Upper lobe of left lung (tissue), 6 donors: Measurements from ENCODE around the gene HMCES. TPM values are rescaled to one million over a fixed set of nuclear protein-coding genes. Genes with fewer than 3 reads are reported as not detected.

Experiments
- ATAC-seq, 2 donors: fragments of 200-7000 bp; cut with Tn5 transposase; one replicate each; pipeline ENCODE4 v1.9.1; 2022; ENCODE audit warnings: mild to moderate bottlenecking in 2 of 2, moderate library complexity in 2 of 2; ENCODE audit not compliant: low FRiP score in 2 of 2
- DNase-seq, 2 donors: peaks; one replicate each; pipeline ENCODE4 v3.0.0-alpha.2; 2019 to 2020
- H3K27ac ChIP-seq, 4 donors: fragments of 200-600 bp; sonication (generic); one replicate each; pipeline ENCODE4 v1.5.1; 2016 to 2019
- H3K27me3 ChIP-seq, 4 donors: fragments of 200-600 bp; sonication (generic); one replicate each; pipeline ENCODE4 v1.5.1; 2017 to 2019
- H3K36me3 ChIP-seq, 4 donors: fragments of 200-600 bp; sonication (generic); one replicate each; pipeline ENCODE4 v1.5.1; 2016 to 2019
- H3K4me1 ChIP-seq, 4 donors: fragments of 200-600 bp; sonication (generic); one replicate each; pipeline ENCODE4 v1.5.1; 2018 to 2019
- H3K4me3 ChIP-seq, 4 donors: fragments of 200-600 bp; sonication (generic); one replicate each; pipeline ENCODE4 v1.5.1; 2017 to 2019; ENCODE audit warnings: mild to moderate bottlenecking in 2 of 4, moderate library complexity in 1 of 4
- H3K9me3 ChIP-seq, 4 donors: fragments of 200-600 bp; sonication (generic); one replicate each; pipeline ENCODE4 v1.5.1; 2018 to 2019
- CTCF ChIP-seq, 6 experiments: fragments of 450-650 bp in 4 of 6; fragments of 200-600 bp in 2 of 6; sonication (generic) in 2 of 6; IDR thresholded peaks; one replicate each; pipeline ENCODE4 v1.5.1; 2016 to 2019; ENCODE audit warnings: antibody characterized with exemption in 6 of 6
- EP300 ChIP-seq, 4 donors: sonication (generic); formaldehyde crosslinking; IDR thresholded peaks; one replicate each; pipeline ENCODE4 v1.5.1; 2017; ENCODE audit warnings: antibody characterized with exemption in 4 of 4, control low read depth in 2 of 4
- POLR2A ChIP-seq, 4 donors: fragments of 450-650 bp; IDR thresholded peaks; one replicate each; pipeline ENCODE4 v1.5.1; 2016 to 2017; ENCODE audit warnings: antibody characterized with exemption in 4 of 4, mild to moderate bottlenecking in 2 of 4
- POLR2AphosphoS5 ChIP-seq, 2 donors: sonication (generic); formaldehyde crosslinking; IDR thresholded peaks; one replicate each; pipeline ENCODE4 v1.5.1; 2017; ENCODE audit warnings: antibody characterized with exemption in 2 of 2
- WGBS, 2 donors: methylation state at CpG; one replicate each; pipeline ENCODE4 v1.1.5; 2017 to 2018; 5-methylcytosine and 5-hydroxymethylcytosine counted together
- total RNA-seq, 6 donors: library from RNA; depleted of rRNA in 4 of 6; stranded (reverse); fragments of >200 nt in 4 of 6; gene quantifications; one replicate each; pipeline versions ENCODE4 v1.1.0 to v1.2.1, GENCODE V29; 2016 to 2021
- donor health status: DM: no; HTN: no; CAD: no; lungs with moderate emphysema.
- donor health status: DM: no; HTN: yes; CAD: no; lungs with severe emphysema.

Gene HMCES
- total RNA-seq, 6 donors from 2014 or later, result 27.0 to 38.0 (median 31.1) TPM

GRCh38 chr3:129315223-129315997 lies 36.7 kb downstream of the HMCES start:
- no peaks in the 10 kb centered on the region for H3K27me3 ChIP-seq
- TF ChIP-seq POLR2A (IDR thresholded peaks at IDR 0.05), result peak in 1 of 4 donors; percentile 2
- TF ChIP-seq POLR2AphosphoS5 (IDR thresholded peaks at IDR 0.05), result no peak
- DNase-seq (peak; percentile 49 to 91), ATAC-seq (peak in 1 of 2 donors; percentile 27)
- peak overlapping the region; percentile 90 to 95 (median 92) for H3K27ac ChIP-seq
- no peaks in the 10 kb centered on the region for H3K9me3 ChIP-seq
- WGBS, 2 donors, result 0 to 1% methylated on average over 12 to 65 of the region's 80 CpGs
- no peaks in the 10 kb centered on the region for H3K36me3 ChIP-seq
- peak overlapping the region; percentile 59 to 96 (median 89) for H3K4me3 ChIP-seq
- H3K4me1 ChIP-seq, result peaks cover 17 to 38% (median 27%) of the 10 kb centered on the region in 4 donors

DNA sequence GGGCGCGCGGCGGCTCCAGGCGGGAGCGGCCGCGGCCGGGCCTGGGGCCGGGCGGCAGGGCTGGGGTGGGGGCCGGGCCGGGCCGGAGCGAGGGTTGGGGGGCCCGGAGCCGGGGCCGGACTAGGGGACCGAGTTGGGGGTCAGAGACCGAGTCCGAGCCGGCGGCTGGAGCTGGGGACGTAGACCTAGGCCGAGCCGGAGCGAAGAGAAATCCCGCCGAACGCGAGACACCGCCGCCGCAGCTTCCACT lies 37.3 kb downstream of the HMCES start:
- Histone ChIP-seq H3K9me3 (no peaks in the 10 kb centered on the region), H3K4me3 (peak overlapping the region; percentile 59 to 96 (median 89)), H3K27me3 (no peaks in the 10 kb centered on the region), H3K4me1 (peaks cover 17 to 38% (median 26%) of the 10 kb centered on the region in 4 donors), H3K27ac (peak overlapping the region; percentile 90 to 95 (median 92)), H3K36me3 (no peaks in the 10 kb centered on the region)
- TF ChIP-seq POLR2A (IDR thresholded peaks at IDR 0.05) (peak in 1 of 4 donors; percentile 63), CTCF (IDR thresholded peaks at IDR 0.05) (no peak), EP300 (IDR thresholded peaks at IDR 0.05) (peak in 1 of 4 donors; percentile 91)
- 0% methylated on average over 4 to 7 of the region's 34 CpGs for WGBS, 2 donors
- DNase-seq (no peak), ATAC-seq (no peak)

- WGBS, 2 donors, result 0 to 2% methylated on average over 5 to 31 of the region's 65 CpGs
- peaks cover 17 to 38% (median 26%) of the 10 kb centered on the region in 4 donors for H3K4me1 ChIP-seq
- no peaks in the 10 kb centered on the region for H3K9me3 ChIP-seq
- peak overlapping the region; percentile 59 to 96 (median 89) for H3K4me3 ChIP-seq
- TF ChIP-seq POLR2A (IDR thresholded peaks at IDR 0.05) (peak in 3 of 4 donors; percentile 95 to 99 (median 99)), POLR2AphosphoS5 (IDR thresholded peaks at IDR 0.05) (peak; percentile 100), EP300 (IDR thresholded peaks at IDR 0.05) (no peak), CTCF (IDR thresholded peaks at IDR 0.05) (peak in 5 of 6 experiments; percentile 40 to 59 (median 55))
- no peaks in the 10 kb centered on the region for H3K36me3 ChIP-seq
- H3K27ac ChIP-seq, result peak overlapping the region; percentile 90 to 95 (median 92)
- no peaks in the 10 kb centered on the region for H3K27me3 ChIP-seq
- DNase-seq, result peak; percentile 76 to 96
- peak; percentile 62 to 80 for ATAC-seq
Measured at GRCh38 chr3:129316248-129317013, 37.8 kb downstream of the HMCES start.

DNA sequence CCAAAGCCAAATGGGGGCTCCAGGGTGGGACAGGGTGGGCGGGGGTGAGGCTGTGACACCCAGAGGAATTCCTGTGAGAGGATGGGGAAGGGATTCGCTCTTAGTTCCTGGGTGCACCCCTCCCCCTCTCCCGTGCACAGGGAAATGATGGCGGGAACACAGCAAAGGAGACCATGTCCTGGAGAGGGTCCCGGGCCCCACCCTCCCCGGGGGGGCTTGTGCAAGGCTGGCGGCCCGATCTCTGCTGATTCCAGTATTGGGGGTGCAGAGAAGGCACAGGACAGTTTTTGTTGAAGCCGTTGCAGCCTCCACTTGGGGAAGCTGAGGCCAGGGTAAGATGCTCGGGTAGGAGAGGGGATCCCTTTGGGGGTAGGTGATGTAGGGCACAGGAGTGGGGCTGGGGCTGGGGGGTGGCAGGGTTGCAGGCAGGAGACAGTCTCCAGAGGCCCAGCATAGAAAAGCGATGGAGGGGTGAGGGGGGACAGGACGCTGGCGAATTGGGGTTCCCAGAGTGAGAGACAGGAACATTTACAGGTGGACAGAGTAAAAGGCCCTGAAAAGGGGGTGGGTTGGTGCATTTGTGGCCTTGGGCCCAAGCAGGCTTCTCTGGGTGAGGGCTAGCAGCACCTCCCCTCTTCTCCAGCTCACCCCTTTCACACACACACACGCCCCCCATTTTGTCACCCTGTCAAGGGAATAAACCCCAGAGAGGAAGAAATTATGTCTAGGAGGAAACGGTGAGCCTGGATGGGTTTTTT lies 38.5 kb downstream of the HMCES start:
- Histone ChIP-seq H3K9me3 (no peaks in the 10 kb centered on the region), H3K27me3 (no peaks in the 10 kb centered on the region), H3K27ac (peak overlapping the region; percentile 90 to 95 (median 92)), H3K36me3 (no peaks in the 10 kb centered on the region), H3K4me3 (peak overlapping the region; percentile 59 to 96 (median 89)), H3K4me1 (peaks cover 17 to 38% (median 26%) of the 10 kb centered on the region in 4 donors)
- no peak for ATAC-seq
- no peak for DNase-seq
- TF ChIP-seq EP300 (IDR thresholded peaks at IDR 0.05) (no peak), CTCF (IDR thresholded peaks at IDR 0.05) (no peak), POLR2A (IDR thresholded peaks at IDR 0.05) (no peak), POLR2AphosphoS5 (IDR thresholded peaks at IDR 0.05) (no peak)
- 47% methylated on average over 11 to 12 of the region's 15 CpGs for WGBS, 2 donors

GRCh38 chr3:129317848-129318247 lies 39.2 kb downstream of the HMCES start:
- H3K4me3 ChIP-seq, result no peak overlapping the region
- no peak overlapping the region for H3K27ac ChIP-seq
- no peaks in the 10 kb centered on the region for H3K9me3 ChIP-seq
- DNase-seq (no peak), ATAC-seq (no peak)
- no peaks in the 10 kb centered on the region for H3K36me3 ChIP-seq
- WGBS, 2 donors, result 53 to 71% methylated on average over 5 of the region's 5 CpGs
- H3K27me3 ChIP-seq, result no peaks in the 10 kb centered on the region
- peaks cover 17 to 35% (median 26%) of the 10 kb centered on the region in 4 donors for H3K4me1 ChIP-seq
- TF ChIP-seq EP300 (IDR thresholded peaks at IDR 0.05) (no peak), POLR2AphosphoS5 (IDR thresholded peaks at IDR 0.05) (no peak), CTCF (IDR thresholded peaks at IDR 0.05) (no peak), POLR2A (IDR thresholded peaks at IDR 0.05) (no peak)
